Measurements from ENCODE around the gene CALHM6. TPM values are rescaled to one million over a fixed set of nuclear protein-coding genes. Genes with fewer than 3 reads are reported as not detected.

Gene CALHM6
- total and polyA plus RNA-seq, 10 donors: 84.2 to 212 (median 168) TPM

- Histone ChIP-seq H3K36me3 (no peaks in the 10 kb centered on the region), H3K9me3 (no peaks in the 10 kb centered on the region), H3K27ac (peak overlapping the region in 7 of 8 donors; percentile 11 to 76 (median 38)), H3K4me3 (no peak overlapping the region), H3K27me3 (replicated peaks in 1 of 7) (no peaks in the 10 kb centered on the region), H3K4me1 (peaks cover 0 to 95% (median 57%) of the 10 kb centered on the region in 6 donors)
- no peak for TF ChIP-seq POLR2A (IDR thresholded peaks at IDR 0.05)
- peak in 1 of 3 donors; percentile 21 for TF ChIP-seq POLR2AphosphoS5 (IDR thresholded peaks at IDR 0.05)
- WGBS, 5 donors: 7 to 17% (median 13%) methylated on average over 2 of the region's 2 CpGs
- intact Hi-C loops (cut with DNase I; ENCODE audit: low total_unique reads): no loop called here
- no peak for DNase-seq
Measured at GRCh38 chr6:116447496-116448011, 13.6 kb upstream of the CALHM6 start.

GRCh38 chr6:116449565-116449964 lies 11.6 kb upstream of the CALHM6 start:
- WGBS, 5 donors: 29 to 89% (median 81%) methylated on average over 1 of the region's 1 CpG
- no peak overlapping the region for H3K4me3 ChIP-seq
- H3K27me3 ChIP-seq (replicated peaks in 1 of 7): no peaks in the 10 kb centered on the region
- DNase-seq: no peak
- intact Hi-C loops (cut with DNase I; ENCODE audit: low total_unique reads): no loop called here
- no peaks in the 10 kb centered on the region for H3K36me3 ChIP-seq
- no peaks in the 10 kb centered on the region for H3K9me3 ChIP-seq
- H3K4me1 ChIP-seq: peaks cover 0 to 85% (median 54%) of the 10 kb centered on the region in 6 donors
- peak overlapping the region in 1 of 8 donors; percentile 84 for H3K27ac ChIP-seq
- TF ChIP-seq POLR2AphosphoS5 (IDR thresholded peaks at IDR 0.05): no peak

DNA sequence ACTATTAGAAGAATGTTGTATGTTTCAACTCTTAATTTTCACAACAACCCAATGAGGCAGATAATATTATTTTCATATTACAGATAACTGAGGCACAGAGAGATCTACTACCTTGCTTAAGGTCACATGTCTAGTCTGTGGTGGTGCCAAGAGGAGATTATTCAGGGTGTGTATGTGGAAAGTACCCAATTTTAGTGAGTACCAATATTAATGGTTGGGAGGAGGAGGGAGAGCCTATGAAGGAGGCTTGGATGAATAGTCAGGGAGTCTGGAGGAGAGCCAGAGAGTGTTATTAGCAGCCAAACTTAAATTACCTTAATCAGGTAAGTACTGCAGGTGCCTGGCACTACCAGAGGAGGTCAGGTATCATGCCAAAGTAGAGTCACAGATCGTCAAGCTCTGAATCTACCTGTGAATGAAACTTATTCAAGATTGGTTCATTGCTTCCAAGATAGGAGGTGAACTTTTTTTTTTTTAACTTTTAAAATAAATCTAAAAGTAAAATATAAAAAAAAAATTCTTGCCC lies 10.9 kb upstream of the CALHM6 start:
- TF ChIP-seq POLR2A (IDR thresholded peaks at IDR 0.05): no peak
- no peak for TF ChIP-seq CTCF (IDR thresholded peaks at IDR 0.05 in 8 of 11, conservative IDR thresholded peaks at IDR 0.05 in 3 of 11)
- no peak for TF ChIP-seq POLR2AphosphoS5 (IDR thresholded peaks at IDR 0.05)
- Histone ChIP-seq H3K4me1 (peaks cover 0 to 78% (median 47%) of the 10 kb centered on the region in 6 donors), H3K27me3 (replicated peaks in 1 of 7) (no peaks in the 10 kb centered on the region), H3K36me3 (no peaks in the 10 kb centered on the region), H3K27ac (peak overlapping the region in 3 of 8 donors; percentile 57 to 84 (median 69)), H3K9me3 (no peaks in the 10 kb centered on the region), H3K4me3 (no peak overlapping the region)
- DNase-seq: no peak
- intact Hi-C loops (cut with DNase I; ENCODE audit: low total_unique reads): no loop called here
- 85 to 100% (median 90%) methylated on average over 1 of the region's 1 CpG for WGBS, 5 donors

DNA sequence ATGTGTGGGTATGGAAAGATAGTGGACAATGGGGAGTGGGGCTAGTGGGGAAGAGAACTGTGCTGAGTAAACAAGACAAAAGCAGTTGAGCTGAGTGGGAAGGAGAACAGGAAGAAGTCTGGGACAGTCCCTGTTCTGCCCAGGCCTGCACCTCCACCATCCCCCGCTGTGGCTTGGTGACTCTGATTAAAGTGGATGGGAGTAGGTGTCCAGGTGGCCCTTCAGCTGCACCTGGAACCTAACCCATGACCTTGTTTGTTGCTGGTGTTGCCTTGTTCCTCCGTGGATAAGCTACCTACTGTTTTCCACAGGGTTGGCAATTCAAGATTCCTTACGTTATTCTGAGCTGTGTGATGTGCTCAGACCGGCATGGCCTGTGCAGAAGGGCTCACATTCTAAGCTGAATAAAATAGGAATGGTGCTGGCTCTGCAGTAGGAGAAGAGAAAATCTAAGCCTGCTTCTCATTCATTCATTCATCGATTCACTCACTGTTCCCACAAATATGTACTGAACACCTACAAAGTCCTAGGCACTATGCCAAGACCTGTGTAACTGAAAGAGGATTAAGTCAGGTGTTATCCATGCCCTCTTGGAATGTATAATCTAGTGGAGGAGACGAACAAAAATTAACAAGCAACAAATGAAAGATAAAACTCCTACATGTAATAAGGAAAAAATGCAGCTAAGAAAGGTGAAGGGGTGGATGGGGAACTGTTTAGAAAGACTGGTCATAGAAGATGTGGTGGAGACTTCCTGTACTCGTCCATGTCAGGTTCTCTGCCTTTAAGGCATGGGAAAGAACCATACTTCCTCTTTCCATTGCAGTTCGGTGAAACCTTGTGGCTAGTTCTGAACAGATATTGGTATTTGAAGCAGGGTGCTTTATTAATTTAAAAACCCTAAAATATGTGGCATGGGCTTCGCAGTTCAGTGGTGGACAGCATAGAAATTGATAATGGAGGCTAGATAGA lies 10.1 kb upstream of the CALHM6 start:
- TF ChIP-seq CTCF (IDR thresholded peaks at IDR 0.05 in 8 of 11, conservative IDR thresholded peaks at IDR 0.05 in 3 of 11): no peak
- no peak for TF ChIP-seq POLR2A (IDR thresholded peaks at IDR 0.05)
- peak in 1 of 3 donors; percentile 47 for TF ChIP-seq POLR2AphosphoS5 (IDR thresholded peaks at IDR 0.05)
- Histone ChIP-seq H3K27me3 (replicated peaks in 1 of 7) (no peaks in the 10 kb centered on the region), H3K27ac (peak overlapping the region in 5 of 8 donors; percentile 43 to 84 (median 61)), H3K4me1 (peaks cover 0 to 70% (median 42%) of the 10 kb centered on the region in 6 donors), H3K36me3 (no peaks in the 10 kb centered on the region), H3K9me3 (no peaks in the 10 kb centered on the region), H3K4me3 (peak overlapping the region in 1 of 8 donors; percentile 11)
- peak; percentile 80 for DNase-seq
- intact Hi-C loops (cut with DNase I; ENCODE audit: low total_unique reads): no loop called here
- 60 to 70% (median 65%) methylated on average over 9 of the region's 9 CpGs for WGBS, 5 donors

DNA sequence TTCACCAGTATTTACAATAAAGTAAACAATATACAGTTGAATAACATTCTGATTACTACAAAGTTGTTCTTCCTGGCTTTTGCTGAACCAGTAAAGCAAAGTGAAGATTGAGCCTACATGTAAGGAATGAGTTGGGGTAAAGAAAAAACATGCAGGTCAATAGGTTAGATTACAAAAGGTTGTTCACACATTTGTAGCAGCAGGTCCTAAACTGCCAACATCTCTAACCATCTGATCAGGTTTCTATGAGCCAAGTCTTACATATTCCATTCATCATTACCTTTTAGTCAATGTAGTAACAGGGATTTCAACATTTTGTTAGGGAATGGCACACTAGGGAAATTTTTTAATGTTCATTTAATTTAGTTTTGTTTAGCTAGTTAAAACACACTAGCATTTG lies 9.3 kb upstream of the CALHM6 start:
- Histone ChIP-seq H3K4me3 (no peak overlapping the region), H3K27ac (peak overlapping the region in 3 of 8 donors; percentile 61 to 84 (median 69)), H3K4me1 (peaks cover 0 to 64% (median 34%) of the 10 kb centered on the region in 6 donors), H3K36me3 (no peaks in the 10 kb centered on the region), H3K9me3 (no peaks in the 10 kb centered on the region), H3K27me3 (replicated peaks in 1 of 7) (no peaks in the 10 kb centered on the region)
- TF ChIP-seq POLR2AphosphoS5 (IDR thresholded peaks at IDR 0.05) (no peak), CTCF (IDR thresholded peaks at IDR 0.05 in 8 of 11, conservative IDR thresholded peaks at IDR 0.05 in 3 of 11) (no peak), POLR2A (IDR thresholded peaks at IDR 0.05) (no peak)
- DNase-seq: no peak
- intact Hi-C loops (cut with DNase I; ENCODE audit: low total_unique reads): no loop called here

All from spleen (tissue), 11 donors.